Activated CD4-positive, alpha-beta T cell treated with anti-CD3 and anti-CD28 coated beads, Interleukin-2, amount 10 ng/mL, durations not matched to agents 7 days and 5 days (primary cell): ENCODE measurements around the gene NFIB. TPM values are rescaled to one million over a fixed set of nuclear protein-coding genes. Genes with fewer than 3 reads are reported as not detected.

ENCODE experiments used
- CTCF ChIA-PET: fragments of 350-600 bp; sonication (Branson Sonifier 250); formaldehyde crosslinking; loops from one replicate; lab custom pipeline; 2021; ENCODE audit warnings: antibody characterized with exemption; lab: Charles Lee
- POLR2A ChIA-PET: fragments of 350-600 bp; sonication (Branson Sonifier 250); formaldehyde crosslinking; loops from one replicate; lab custom pipeline; 2021; ENCODE audit warnings: antibody characterized with exemption; lab: Charles Lee
- DNase-seq: peaks from one replicate; pipeline ENCODE4 v3.0.0-alpha.2; 2020
- H3K27ac Mint-ChIP-seq: one replicate; pipeline ENCODE4 v1.8.0; 2021; ENCODE audit warnings: mild to moderate bottlenecking, moderate library complexity, mixed read lengths
- H3K27me3 Mint-ChIP-seq: one replicate; pipeline ENCODE4 v1.8.0; 2021; ENCODE audit warnings: mixed read lengths
- H3K36me3 Mint-ChIP-seq: one replicate; pipeline ENCODE4 v1.8.0; 2021; ENCODE audit warnings: low read depth, mixed read lengths
- H3K4me1 Mint-ChIP-seq: one replicate; pipeline ENCODE4 v1.8.0; 2021; ENCODE audit warnings: mixed read lengths
- H3K4me3 Mint-ChIP-seq: one replicate; pipeline ENCODE4 v1.8.0; 2021; ENCODE audit warnings: mild to moderate bottlenecking, moderate library complexity, mixed read lengths
- H3K9me3 Mint-ChIP-seq: one replicate; pipeline ENCODE4 v1.8.0; 2021; ENCODE audit warnings: mixed read lengths
- total RNA-seq, 2 experiments: library from RNA; stranded (reverse); gene quantifications; one replicate each; pipeline ENCODE4 v1.2.3, GENCODE V29; 2021

The NFIB gene
- total RNA-seq = not detected

DNA sequence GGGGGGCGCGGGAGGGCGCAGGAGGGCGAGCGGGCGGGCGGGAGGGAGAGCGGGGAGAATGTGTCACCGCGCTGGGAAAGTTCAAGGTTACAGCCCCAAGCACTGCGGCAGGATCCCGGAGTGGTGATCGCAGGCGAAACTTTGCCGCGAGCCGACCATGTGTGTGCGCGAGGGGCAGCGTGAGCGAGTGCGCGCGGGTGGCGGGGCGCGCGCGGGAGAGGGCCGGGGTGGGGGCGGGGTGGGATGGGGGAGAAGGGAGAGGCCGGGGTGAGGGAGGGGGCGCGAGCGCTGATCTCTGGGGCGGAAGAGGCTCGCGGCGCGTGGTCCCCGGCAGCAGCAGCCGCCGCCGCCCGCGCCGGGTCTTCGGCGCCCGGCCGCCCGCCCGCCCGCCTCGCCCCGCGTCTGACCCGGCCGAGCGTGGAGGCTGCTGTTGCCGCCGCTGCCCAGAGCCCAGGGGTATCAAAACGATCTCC is at the start of gene NFIB:
TSS of gene NFIB (minus strand) at position 191 of the 473 bp plus-strand sequence. CDS start 630 bp downstream, outside the sequence.
- POLR2A ChIA-PET = no interaction called here
- H3K27ac Mint-ChIP-seq = no peak within 1 kb of the TSS
- H3K27me3 Mint-ChIP-seq = peaks cover 68% of the 10 kb centered on the region
- H3K36me3 Mint-ChIP-seq = peaks cover 4% of the 10 kb centered on the region
- peaks cover 16% of the 10 kb centered on the region for H3K4me1 Mint-ChIP-seq
- H3K4me3 Mint-ChIP-seq = peak within 1 kb of the TSS; percentile 62
- H3K9me3 Mint-ChIP-seq = no peaks in the 10 kb centered on the region
- no peak for DNase-seq
- CTCF ChIA-PET = no interaction called here

GRCh38 chr9:14362175-14362574 is 48.2 kb upstream of the NFIB start:
- H3K27me3 Mint-ChIP-seq = no peaks in the 10 kb centered on the region
- POLR2A ChIA-PET = no interaction called here
- H3K36me3 Mint-ChIP-seq = no peaks in the 10 kb centered on the region
- CTCF ChIA-PET = no interaction called here
- DNase-seq = no peak
- H3K4me3 Mint-ChIP-seq = no peak overlapping the region
- H3K9me3 Mint-ChIP-seq = no peaks in the 10 kb centered on the region
- no peak overlapping the region for H3K27ac Mint-ChIP-seq
- H3K4me1 Mint-ChIP-seq = no peaks in the 10 kb centered on the region

GRCh38 chr9:14361074-14361473 is 47.1 kb upstream of the NFIB start:
- no peak overlapping the region for H3K27ac Mint-ChIP-seq
- no peaks in the 10 kb centered on the region for H3K36me3 Mint-ChIP-seq
- ChIA-PET CTCF (no interaction called here), POLR2A (no interaction called here)
- H3K4me1 Mint-ChIP-seq = no peaks in the 10 kb centered on the region
- no peak for DNase-seq
- no peaks in the 10 kb centered on the region for H3K9me3 Mint-ChIP-seq
- no peak overlapping the region for H3K4me3 Mint-ChIP-seq
- H3K27me3 Mint-ChIP-seq = no peaks in the 10 kb centered on the region

- Mint-ChIP-seq H3K4me3 (no peak overlapping the region), H3K36me3 (no peaks in the 10 kb centered on the region), H3K9me3 (no peaks in the 10 kb centered on the region), H3K27ac (no peak overlapping the region), H3K27me3 (peaks cover 2% of the 10 kb centered on the region), H3K4me1 (no peaks in the 10 kb centered on the region)
- ChIA-PET POLR2A (no interaction called here), CTCF (no interaction called here)
- DNase-seq = no peak
Measured at GRCh38 chr9:14358523-14358922, 44.6 kb upstream of the NFIB start.

DNA sequence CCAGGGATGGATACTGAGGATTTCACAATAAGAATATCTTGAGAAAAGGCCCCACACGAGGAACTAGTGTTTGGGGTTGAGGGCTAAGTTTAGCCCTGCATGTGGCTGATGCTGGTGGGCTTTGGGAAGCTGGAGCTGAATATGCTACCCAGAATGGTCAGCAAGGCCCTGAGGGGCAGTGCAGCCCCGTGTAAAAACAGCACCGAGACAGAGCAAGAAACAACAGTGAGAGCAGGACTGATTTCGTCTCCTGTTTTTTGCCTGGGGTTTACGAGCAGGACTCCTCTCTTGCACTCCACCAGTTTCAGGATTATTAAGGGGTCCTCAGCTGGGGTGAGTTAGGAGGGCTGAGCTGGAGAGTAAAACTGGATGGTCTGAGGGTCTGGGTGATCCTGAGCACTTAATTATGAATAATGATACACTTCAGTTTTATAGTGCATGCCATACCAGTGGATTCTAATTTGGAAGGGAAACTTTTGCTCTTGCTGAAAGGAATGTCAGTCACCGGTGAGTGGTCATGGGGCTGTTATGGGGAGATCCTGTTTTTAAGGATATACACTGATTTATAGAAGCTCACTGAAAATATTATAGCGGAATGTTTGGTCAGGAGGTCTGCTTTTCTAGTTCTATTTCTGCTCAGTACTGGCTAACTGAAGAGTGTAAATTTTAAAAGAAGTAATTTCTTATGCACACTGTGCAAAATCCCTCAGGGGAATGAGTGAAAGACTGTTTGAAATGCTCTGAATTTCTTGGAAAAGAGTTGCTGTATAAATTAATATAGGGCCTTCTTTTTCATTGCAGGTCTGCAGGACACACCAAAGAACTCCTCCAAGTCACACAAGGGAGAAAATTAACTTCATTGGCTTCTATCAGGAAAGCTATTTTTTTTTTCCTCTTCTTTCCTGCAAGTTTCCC is 42.7 kb upstream of the NFIB start:
- ChIA-PET POLR2A (no interaction called here), CTCF (no interaction called here)
- no peaks in the 10 kb centered on the region for H3K9me3 Mint-ChIP-seq
- peaks cover 8% of the 10 kb centered on the region for H3K27me3 Mint-ChIP-seq
- no peak for DNase-seq
- H3K27ac Mint-ChIP-seq = no peak overlapping the region
- H3K36me3 Mint-ChIP-seq = no peaks in the 10 kb centered on the region
- H3K4me1 Mint-ChIP-seq = no peaks in the 10 kb centered on the region
- no peak overlapping the region for H3K4me3 Mint-ChIP-seq

GRCh38 chr9:14354201-14354600 is 40.3 kb upstream of the NFIB start:
- no peaks in the 10 kb centered on the region for H3K9me3 Mint-ChIP-seq
- POLR2A ChIA-PET = no interaction called here

DNA sequence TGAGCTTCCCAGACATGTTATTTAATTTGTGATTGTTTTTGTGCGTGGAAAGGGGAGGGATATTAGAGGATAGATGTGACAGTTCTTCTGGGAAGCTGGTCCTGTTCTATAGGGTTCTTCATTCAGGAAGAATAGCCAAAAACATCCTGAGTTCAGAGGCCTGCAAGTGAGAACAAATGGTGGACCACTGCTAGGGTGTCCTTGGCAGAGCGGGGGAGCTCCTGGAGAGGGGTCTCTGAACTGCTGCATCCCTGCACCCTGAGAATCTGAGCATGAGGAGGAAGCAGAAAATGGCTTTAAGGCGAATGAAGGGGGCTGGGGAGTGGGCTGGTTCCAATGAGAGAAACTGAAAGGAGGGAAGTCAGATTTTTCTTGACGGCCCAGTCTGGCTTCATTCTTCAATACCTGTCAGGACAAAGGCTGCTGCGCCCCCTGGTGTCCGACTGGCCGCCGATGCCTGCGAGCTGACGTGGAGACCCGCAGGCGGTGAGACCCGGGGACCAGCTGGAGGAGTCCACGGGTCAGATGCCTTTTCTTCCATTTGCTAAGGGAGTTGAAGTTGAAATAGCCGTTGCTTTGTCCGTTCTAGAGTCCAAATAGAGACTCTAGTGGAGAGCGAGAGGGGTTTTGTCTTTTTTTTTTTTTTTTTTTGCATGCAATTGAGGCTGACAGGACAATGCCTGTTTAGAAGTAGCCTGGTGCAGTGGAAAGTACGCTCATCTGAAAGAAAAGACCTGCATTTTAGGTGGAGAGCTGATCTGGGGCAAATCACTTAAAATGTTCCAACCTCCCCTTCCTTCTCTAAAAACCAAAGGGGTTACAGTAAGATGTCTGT is 39.5 kb upstream of the NFIB start:
- CTCF ChIA-PET = interaction anchor here (0.7 to 1.3 kb wide), 4 partner anchors 16 to 925 kb away, joined by 3 to 9 read pairs (median 3); no protein-coding TSS in a partner anchor
- Mint-ChIP-seq H3K27ac (no peak overlapping the region), H3K27me3 (peaks cover 8% of the 10 kb centered on the region), H3K9me3 (no peaks in the 10 kb centered on the region), H3K4me3 (no peak overlapping the region), H3K4me1 (no peaks in the 10 kb centered on the region), H3K36me3 (no peaks in the 10 kb centered on the region)
- POLR2A ChIA-PET = no interaction called here
- peak; percentile 79 for DNase-seq

More at GRCh38 chr9:14354201-14354600, 40.3 kb upstream of the NFIB start:
- H3K4me1 Mint-ChIP-seq = no peaks in the 10 kb centered on the region
- CTCF ChIA-PET = interaction anchor here (0.6 to 0.9 kb wide), 3 partner anchors 88 to 691 kb away, joined by 3 to 4 read pairs (median 3); no protein-coding TSS in a partner anchor
- H3K4me3 Mint-ChIP-seq = no peak overlapping the region
- peaks cover 8% of the 10 kb centered on the region for H3K27me3 Mint-ChIP-seq
- no peaks in the 10 kb centered on the region for H3K36me3 Mint-ChIP-seq
- no peak for DNase-seq
- no peak overlapping the region for H3K27ac Mint-ChIP-seq

DNA sequence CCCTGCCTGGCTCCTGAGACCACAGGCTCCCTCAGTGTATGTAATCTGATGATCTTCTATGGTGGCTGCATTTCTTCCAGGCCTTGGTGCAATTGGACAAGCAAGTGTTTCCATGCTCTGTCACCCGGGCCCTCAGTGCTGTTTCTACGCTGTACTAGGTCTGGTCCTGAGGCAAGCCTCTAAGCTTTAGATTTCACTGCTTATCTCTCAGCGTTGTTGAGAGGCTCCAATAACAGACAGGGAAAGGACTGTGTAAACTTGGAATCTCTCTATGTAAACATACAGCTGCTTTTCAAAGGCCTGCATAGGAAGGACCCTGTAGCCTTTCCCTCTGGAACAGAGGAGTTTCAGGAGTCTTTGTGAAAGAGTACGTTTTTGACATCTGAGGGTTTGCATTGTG is 38.6 kb upstream of the NFIB start:
- no peaks in the 10 kb centered on the region for H3K9me3 Mint-ChIP-seq
- CTCF ChIA-PET = interaction anchor here (1.3 kb wide), 1 partner anchor 924 kb away, joined by 9 read pairs; no protein-coding TSS in a partner anchor

DNA sequence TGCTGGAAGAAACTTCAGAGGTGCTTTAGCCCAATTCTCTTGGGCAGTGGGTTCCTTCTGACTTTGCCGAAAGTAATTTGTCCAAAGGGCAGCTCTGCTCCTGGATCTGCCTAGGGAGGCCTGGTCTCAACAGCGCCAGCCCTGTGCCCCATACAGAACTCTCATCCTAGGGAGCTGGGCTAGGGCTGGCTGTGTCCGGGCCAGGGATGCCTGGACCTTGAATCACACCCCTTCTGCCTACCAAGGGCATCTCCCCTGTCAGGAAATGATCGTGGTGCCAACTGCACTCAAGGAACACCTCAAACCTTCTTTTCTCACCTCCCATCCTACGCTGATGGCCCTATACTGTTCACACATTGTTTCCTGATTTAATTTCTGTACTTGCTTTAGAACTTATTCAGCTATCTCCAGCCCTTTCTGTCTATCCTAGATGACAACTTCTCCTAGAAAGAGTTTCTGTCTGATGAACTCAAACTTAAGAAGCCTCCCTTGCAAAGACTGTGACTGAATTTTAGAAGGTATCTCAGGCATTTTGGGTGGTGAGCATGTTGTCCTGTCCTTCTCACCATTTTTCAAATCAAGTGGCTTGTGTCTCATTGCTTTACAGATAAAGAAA is 37.4 kb upstream of the NFIB start:
- no peak overlapping the region for H3K27ac Mint-ChIP-seq
- DNase-seq = no peak

More for the DNA sequence above, 38.6 kb upstream of the NFIB start:
- DNase-seq = no peak
- H3K4me3 Mint-ChIP-seq = no peak overlapping the region
- peaks cover 2% of the 10 kb centered on the region for H3K4me1 Mint-ChIP-seq
- POLR2A ChIA-PET = no interaction called here
- H3K27ac Mint-ChIP-seq = no peak overlapping the region
- H3K36me3 Mint-ChIP-seq = no peaks in the 10 kb centered on the region
- H3K27me3 Mint-ChIP-seq = peaks cover 8% of the 10 kb centered on the region

DNA sequence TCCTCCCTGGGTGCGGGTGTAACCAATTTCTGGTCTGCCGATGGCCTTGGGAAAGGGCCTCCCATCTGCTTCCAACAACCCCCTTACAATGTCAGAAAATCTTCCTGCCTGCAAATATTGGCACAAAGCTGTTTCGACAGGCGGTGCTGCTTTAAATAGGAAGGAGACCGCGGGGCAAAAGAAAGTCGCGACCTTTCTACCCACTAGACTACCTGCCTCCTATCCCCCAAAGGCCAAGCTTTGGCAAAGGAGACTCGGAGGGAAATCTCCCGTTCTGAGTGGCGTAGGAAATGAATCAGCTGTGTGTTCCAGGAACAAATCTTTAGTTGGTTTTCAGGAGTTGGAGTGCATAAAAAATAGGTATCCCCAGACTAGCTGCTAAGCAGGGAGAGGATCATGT is 36.8 kb upstream of the NFIB start:
- peaks cover 2% of the 10 kb centered on the region for H3K4me1 Mint-ChIP-seq
- POLR2A ChIA-PET = no interaction called here
- CTCF ChIA-PET = no interaction called here
- H3K27ac Mint-ChIP-seq = no peak overlapping the region
- no peak overlapping the region for H3K4me3 Mint-ChIP-seq
- peaks cover 8% of the 10 kb centered on the region for H3K27me3 Mint-ChIP-seq
- no peak for DNase-seq
- H3K9me3 Mint-ChIP-seq = no peaks in the 10 kb centered on the region
- H3K36me3 Mint-ChIP-seq = no peaks in the 10 kb centered on the region

More for the DNA sequence above, 37.4 kb upstream of the NFIB start:
- peaks cover 8% of the 10 kb centered on the region for H3K27me3 Mint-ChIP-seq
- H3K36me3 Mint-ChIP-seq = no peaks in the 10 kb centered on the region
- ChIA-PET POLR2A (no interaction called here), CTCF (interaction anchor here (0.8 kb wide), 1 partner anchor 1576 kb away, joined by 3 read pairs; the partner anchor contains the start of gene LURAP1L)
- peaks cover 2% of the 10 kb centered on the region for H3K4me1 Mint-ChIP-seq
- no peak overlapping the region for H3K4me3 Mint-ChIP-seq
- no peaks in the 10 kb centered on the region for H3K9me3 Mint-ChIP-seq

DNA sequence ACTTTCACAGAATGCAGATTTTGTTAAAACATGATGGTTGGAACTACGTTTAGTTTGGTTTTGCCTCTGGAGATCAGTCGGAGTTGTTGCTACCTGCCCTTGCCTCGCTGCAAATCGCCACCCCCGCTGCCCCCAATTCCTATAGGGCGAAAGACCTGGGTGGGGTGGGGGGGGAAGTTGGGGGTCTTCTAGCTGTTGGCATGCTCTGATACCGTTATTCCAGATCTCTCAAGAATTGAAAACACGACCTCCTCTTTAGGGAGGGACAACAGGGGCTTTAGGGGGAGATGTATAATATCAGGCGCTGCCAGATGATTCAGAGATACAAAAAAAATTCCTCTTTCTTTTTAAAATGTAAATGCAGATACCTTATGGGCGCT is 36.4 kb upstream of the NFIB start:
- H3K27me3 Mint-ChIP-seq = peaks cover 8% of the 10 kb centered on the region
- H3K36me3 Mint-ChIP-seq = no peaks in the 10 kb centered on the region
- DNase-seq = no peak
- H3K9me3 Mint-ChIP-seq = no peaks in the 10 kb centered on the region
- POLR2A ChIA-PET = no interaction called here
- H3K27ac Mint-ChIP-seq = no peak overlapping the region
- H3K4me3 Mint-ChIP-seq = no peak overlapping the region
- peaks cover 2% of the 10 kb centered on the region for H3K4me1 Mint-ChIP-seq
- CTCF ChIA-PET = no interaction called here

GRCh38 chr9:14349447-14350348 is 35.8 kb upstream of the NFIB start:
- no peak overlapping the region for H3K4me3 Mint-ChIP-seq
- no peaks in the 10 kb centered on the region for H3K9me3 Mint-ChIP-seq
- ChIA-PET POLR2A (no interaction called here), CTCF (no interaction called here)
- peaks cover 2% of the 10 kb centered on the region for H3K4me1 Mint-ChIP-seq
- H3K36me3 Mint-ChIP-seq = no peaks in the 10 kb centered on the region
- H3K27ac Mint-ChIP-seq = peak overlapping the region; percentile 62
- H3K27me3 Mint-ChIP-seq = peaks cover 8% of the 10 kb centered on the region
- DNase-seq = no peak
